Measurements from ENCODE around the gene ABHD8.

ABHD8 gene

GRCh38 chr19:17332677-17333581 is 29.7 kb upstream of the ABHD8 start:
- no peak for ATAC-seq

GRCh38 chr19:17332360-17332676 is 29.1 kb upstream of the ABHD8 start:
- no peak for ATAC-seq

- no peak for ATAC-seq
Measured at GRCh38 chr19:17331045-17331558, 27.9 kb upstream of the ABHD8 start.

GRCh38 chr19:17330262-17331044 is 27.2 kb upstream of the ABHD8 start:
- ATAC-seq, result no peak

GRCh38 chr19:17329366-17330261 is 26.4 kb upstream of the ABHD8 start:
- ATAC-seq, result no peak

GRCh38 chr19:17328517-17329365 is 25.5 kb upstream of the ABHD8 start:
- peak; percentile 19 to 26 for ATAC-seq

- ATAC-seq, result peak; percentile 70 to 75
Measured at GRCh38 chr19:17327654-17328516, 24.7 kb upstream of the ABHD8 start.

GRCh38 chr19:17327068-17327653 is 23.9 kb upstream of the ABHD8 start:
- ATAC-seq, result no peak

- ATAC-seq, result no peak
Measured at GRCh38 chr19:17326595-17326966, 23.4 kb upstream of the ABHD8 start.

- no peak for ATAC-seq
Measured at GRCh38 chr19:17325881-17326594, 22.8 kb upstream of the ABHD8 start.

- ATAC-seq, result no peak
Measured at GRCh38 chr19:17325133-17325532, 21.9 kb upstream of the ABHD8 start.

GRCh38 chr19:17324357-17325114 is 21.3 kb upstream of the ABHD8 start:
- no peak for ATAC-seq

- ATAC-seq, result no peak
Measured at GRCh38 chr19:17323964-17324332, 20.7 kb upstream of the ABHD8 start.

- no peak for ATAC-seq
Measured at GRCh38 chr19:17323300-17323963, 20.2 kb upstream of the ABHD8 start.

GRCh38 chr19:17322854-17323253 is 19.6 kb upstream of the ABHD8 start:
- no peak for ATAC-seq

GRCh38 chr19:17321655-17322489 is 18.6 kb upstream of the ABHD8 start:
- no peak for ATAC-seq

- ATAC-seq, result no peak
Measured at GRCh38 chr19:17320435-17320834, 17.2 kb upstream of the ABHD8 start.

All from activated CD4-positive, CD25-positive, alpha-beta regulatory T cell treated with anti-CD3 and anti-CD28 coated beads, Interleukin-2, amount 50 U/mL, for 24 hours (primary cell).